HepG2 (cell line): ENCODE measurements around the gene GALNT11. TPM values are rescaled to one million over a fixed set of nuclear protein-coding genes. Genes with fewer than 3 reads are reported as not detected.

Experiments
- ATAC-seq: fragments of 200-7000 bp; cut with Tn5 transposase; 3 replicates; pipeline ENCODE4 v1.9.1; 2020; ENCODE audit warnings: mild to moderate bottlenecking, moderate library complexity
- BruUV-seq: library from RNA; stranded (reverse); fragments of 400-500 nt; replicated peaks from 2 replicates; lab custom pipeline; 2021; lab: Mats Ljungman, UMichigan
- CTCF ChIA-PET: fragments of 300-600 bp; formaldehyde crosslinking; extraction: SDS; loops from one replicate; lab custom pipeline; 2021; ENCODE audit warnings: low total read pairs, inconsistent platforms, low intra/inter-chr PET ratio; lab: Yijun Ruan, JAX
- POLR2A ChIA-PET: fragments of 350-600 bp; sonication (Branson Sonifier 250); formaldehyde crosslinking; loops from one replicate; lab custom pipeline; 2020; ENCODE audit warnings: antibody characterized with exemption, inconsistent platforms; lab: Yijun Ruan, JAX
- DNase-seq: peaks from one replicate; pipeline ENCODE4 v3.0.0-alpha.2; 2015; ENCODE audit warnings: low spot score
- FAIRE-seq: peaks from 3 replicates; lab custom pipeline; 2011; peaks lifted over from hg19 to GRCh38; lab: Jason Lieb, UNC
- H2AFZ ChIP-seq: one replicate; pipeline ENCODE4 v1.6.1; 2011; ENCODE audit warnings: low read length, inconsistent platforms
- H3K27ac ChIP-seq: fragments of 300-600 bp; 3 replicates; pipeline ENCODE4 v1.8.0; 2011; ENCODE audit warnings: mixed run types, mild to moderate bottlenecking, mixed read lengths, low read length, inconsistent platforms; ENCODE audit not compliant: insufficient read depth; ENCODE audit errors: extremely low read length
- H3K27me3 ChIP-seq, 2 experiments: fragments of 200-600 bp in 1 of 2; 2 replicates in 1 of 2; 3 replicates in 1 of 2; pipeline versions ENCODE4 v1.6.0 to v1.8.0; 2011; ENCODE audit warnings: low read length in 2 of 2, mild to moderate bottlenecking in 2 of 2, moderate library complexity in 2 of 2, inconsistent platforms in 1 of 2; ENCODE audit not compliant: insufficient read depth in 2 of 2, control insufficient read depth in 1 of 2
- H3K36me3 ChIP-seq, 2 experiments: fragments of 200-600 bp in 1 of 2; replicated peaks in 1 of 2; 2 replicates in 1 of 2; 3 replicates in 1 of 2; pipeline versions ENCODE4 v1.5.1 to v1.8.0; 2011; ENCODE audit warnings: low read length in 2 of 2, inconsistent platforms in 1 of 2; ENCODE audit not compliant: insufficient read depth in 2 of 2, control insufficient read depth in 1 of 2
- H3K4me1 ChIP-seq: 2 replicates; pipeline ENCODE4 v1.5.1; 2012; ENCODE audit warnings: low read length, inconsistent platforms; ENCODE audit not compliant: insufficient read depth
- H3K4me2 ChIP-seq: 2 replicates; pipeline ENCODE4 v1.6.0; 2011; ENCODE audit warnings: low read depth, low read length, inconsistent platforms
- H3K4me3 ChIP-seq, 3 experiments: fragments of 200-600 bp in 1 of 3; sonication (generic), shearing (Covaris generic) in 1 of 3; replicated peaks in 1 of 3; 2 replicates each; pipeline ENCODE4 v1.5.1; 2011 to 2016; ENCODE audit warnings: low read length in 3 of 3, inconsistent platforms in 2 of 3, low read depth in 2 of 3, mild to moderate bottlenecking in 2 of 3, control low read depth in 1 of 3, mixed read lengths in 1 of 3; ENCODE audit not compliant: insufficient read depth in 1 of 3
- H3K79me2 ChIP-seq: one replicate; pipeline ENCODE4 v1.6.1; 2011; ENCODE audit warnings: low read length, inconsistent platforms; ENCODE audit not compliant: insufficient read depth
- H3K9ac ChIP-seq: 2 replicates; pipeline ENCODE4 v1.6.0; 2011; ENCODE audit warnings: mild to moderate bottlenecking, low read depth, low read length, inconsistent platforms; ENCODE audit not compliant: insufficient read depth
- H3K9me3 ChIP-seq: 2 replicates; pipeline ENCODE4 v1.5.1; 2012; ENCODE audit warnings: mild to moderate bottlenecking, low read length
- H4K20me1 ChIP-seq: 2 replicates; pipeline ENCODE4 v1.6.0; 2011; ENCODE audit warnings: inconsistent platforms, mild to moderate bottlenecking, low read length, moderate library complexity; ENCODE audit not compliant: insufficient read depth
- ARNT2 ChIP-seq: sonication (generic); formaldehyde crosslinking; IDR thresholded peaks from 2 replicates; pipeline ENCODE4 v1.8.0; 2022; ENCODE audit warnings: mild to moderate bottlenecking, low read depth, missing genetic modification reagents, moderate library complexity
- E2F5 ChIP-seq: sonication (generic); formaldehyde crosslinking; conservative IDR thresholded peaks from 2 replicates; pipeline ENCODE4 v1.4.0; 2020; ENCODE audit warnings: missing genetic modification reagents
- POLR2AphosphoS5 ChIP-seq: IDR thresholded peaks from 2 replicates; pipeline ENCODE4 v1.6.1; 2012; ENCODE audit warnings: low read depth, low read length
- USF2 ChIP-seq, 2 experiments: sonication (generic) in 1 of 2; formaldehyde crosslinking in 1 of 2; IDR thresholded peaks; 2 replicates each; pipeline versions ENCODE4 v1.5.1 to v1.6.1; 2011 to 2020; ENCODE audit warnings: borderline replicate concordance in 1 of 2, low read depth in 1 of 2, low read length in 1 of 2, mild to moderate bottlenecking in 1 of 2, missing genetic modification reagents in 1 of 2, moderate library complexity in 1 of 2
- ZC3H13 ChIP-seq: sonication (generic); formaldehyde crosslinking; IDR thresholded peaks from 2 replicates; pipeline ENCODE4 v1.8.1; 2023; ENCODE audit warnings: mild to moderate bottlenecking, missing genetic modification reagents, moderate library complexity
- ZC3H4 ChIP-seq: sonication (generic); formaldehyde crosslinking; IDR thresholded peaks from 2 replicates; pipeline ENCODE4 v1.4.0; 2020; ENCODE audit warnings: missing genetic modification reagents, borderline replicate concordance
- ZFYVE20 ChIP-seq: sonication (generic); formaldehyde crosslinking; IDR thresholded peaks from 2 replicates; pipeline ENCODE4 v1.8.0; 2023; ENCODE audit warnings: low read depth, mild to moderate bottlenecking, moderate library complexity, missing genetic modification reagents, borderline replicate concordance
- ZHX1 ChIP-seq: sonication (generic); formaldehyde crosslinking; IDR thresholded peaks from 2 replicates; pipeline ENCODE4 v1.8.1; 2022; ENCODE audit warnings: low read depth, mild to moderate bottlenecking, missing genetic modification reagents
- ZNF275 ChIP-seq: sonication (generic); formaldehyde crosslinking; IDR thresholded peaks from 2 replicates; pipeline ENCODE4 v1.8.0; 2022; ENCODE audit warnings: missing genetic modification reagents, mild to moderate bottlenecking, inconsistent platforms, borderline replicate concordance
- in situ Hi-C: cut with HindIII; loops from 2 replicates; pipeline ENCODE4 v1.10.0; 2017; ENCODE audit warnings: low pct_unique_long_range_greater_than_20kb; ENCODE audit not compliant: extremely low pct_ligation_motif_present
- intact Hi-C: fragments of 100-400 bp; cut with micrococcal nuclease; formaldehyde crosslinking; loops from one replicate; pipeline ENCODE4 v1.10.0; 2022; ENCODE audit not compliant: unreplicated experiment
- polyA plus RNA-seq, 8 experiments: library from polyadenylated mRNA; depleted of rRNA in 3 of 8; stranded (reverse) in 7 of 8; unstranded in 1 of 8; fragments of >200 nt; fragmentation: Illumina TruSeq in 4 of 8; extraction: Trizol in 4 of 8; gene quantifications; 2 replicates each; pipeline versions ENCODE4 v1.2.1 to v1.2.3, GENCODE V29; 2011 to 2016; ENCODE audit warnings: low read depth in 4 of 8, missing spikeins in 1 of 8, mixed read lengths in 1 of 8; ENCODE audit not compliant: insufficient read depth in 1 of 8
- total RNA-seq, 5 experiments: library from RNA; depleted of rRNA; stranded (reverse); fragments of >200 nt; fragmentation: Illumina TruSeq; extraction: Trizol; gene quantifications; 2 replicates each; pipeline ENCODE4 v1.2.3, GENCODE V29; 2016; ENCODE audit warnings: low read depth in 1 of 5
- TF ChIP-seq, protein P1 (sequence below): sonication (generic); formaldehyde crosslinking; IDR thresholded peaks from 2 replicates; pipeline ENCODE4 v1.4.0; 2020; ENCODE audit warnings: missing genetic modification reagents, borderline replicate concordance
- TF ChIP-seq, protein P2 (sequence below): sonication (generic); formaldehyde crosslinking; IDR thresholded peaks from 2 replicates; pipeline ENCODE4 v1.8.0; 2022; ENCODE audit warnings: missing genetic modification reagents, mild to moderate bottlenecking, moderate library complexity, borderline replicate concordance

The GALNT11 gene
- total and polyA plus RNA-seq, 2 of the 13 experiments (the other 11 are each of a cell fraction or from before 2014, with no cell fraction given): 9.3 to 16.3 TPM

GRCh38 chr7:152046531-152046930 is 21.1 kb downstream of the GALNT11 start:
- intact Hi-C loops (no loop called here), in situ Hi-C loops (no loop called here)
- CTCF ChIA-PET: no interaction called here
- Histone ChIP-seq H3K4me3 (no peak overlapping the region), H3K4me2 (no peak overlapping the region), H3K27me3 (no peaks in the 10 kb centered on the region), H3K79me2 (peaks cover 1% of the 10 kb centered on the region), H2AFZ (no peak overlapping the region), H3K9me3 (no peaks in the 10 kb centered on the region; the same call in 1 of the 2 replicates), H4K20me1 (no peaks in the 10 kb centered on the region), H3K4me1 (no peaks in the 10 kb centered on the region), H3K36me3 (no peaks in the 10 kb centered on the region), H3K9ac (no peak overlapping the region), H3K27ac (no peak overlapping the region)
- no peak for ATAC-seq
- FAIRE-seq: no peak
- POLR2A ChIA-PET: no interaction called here
- no TSS peak for BruUV-seq
- DNase-seq: no peak
- TF ChIP-seq ARNT2 (CRISPR knock-in tag): no peak
- TF ChIP-seq, protein P1, sequence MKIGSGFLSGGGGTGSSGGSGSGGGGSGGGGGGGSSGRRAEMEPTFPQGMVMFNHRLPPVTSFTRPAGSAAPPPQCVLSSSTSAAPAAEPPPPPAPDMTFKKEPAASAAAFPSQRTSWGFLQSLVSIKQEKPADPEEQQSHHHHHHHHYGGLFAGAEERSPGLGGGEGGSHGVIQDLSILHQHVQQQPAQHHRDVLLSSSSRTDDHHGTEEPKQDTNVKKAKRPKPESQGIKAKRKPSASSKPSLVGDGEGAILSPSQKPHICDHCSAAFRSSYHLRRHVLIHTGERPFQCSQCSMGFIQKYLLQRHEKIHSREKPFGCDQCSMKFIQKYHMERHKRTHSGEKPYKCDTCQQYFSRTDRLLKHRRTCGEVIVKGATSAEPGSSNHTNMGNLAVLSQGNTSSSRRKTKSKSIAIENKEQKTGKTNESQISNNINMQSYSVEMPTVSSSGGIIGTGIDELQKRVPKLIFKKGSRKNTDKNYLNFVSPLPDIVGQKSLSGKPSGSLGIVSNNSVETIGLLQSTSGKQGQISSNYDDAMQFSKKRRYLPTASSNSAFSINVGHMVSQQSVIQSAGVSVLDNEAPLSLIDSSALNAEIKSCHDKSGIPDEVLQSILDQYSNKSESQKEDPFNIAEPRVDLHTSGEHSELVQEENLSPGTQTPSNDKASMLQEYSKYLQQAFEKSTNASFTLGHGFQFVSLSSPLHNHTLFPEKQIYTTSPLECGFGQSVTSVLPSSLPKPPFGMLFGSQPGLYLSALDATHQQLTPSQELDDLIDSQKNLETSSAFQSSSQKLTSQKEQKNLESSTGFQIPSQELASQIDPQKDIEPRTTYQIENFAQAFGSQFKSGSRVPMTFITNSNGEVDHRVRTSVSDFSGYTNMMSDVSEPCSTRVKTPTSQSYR: no peak
- no peak for TF ChIP-seq E2F5 (CRISPR knock-in tag)
- no peak for TF ChIP-seq ZNF275 (CRISPR knock-in tag)
- TF ChIP-seq, protein P2, sequence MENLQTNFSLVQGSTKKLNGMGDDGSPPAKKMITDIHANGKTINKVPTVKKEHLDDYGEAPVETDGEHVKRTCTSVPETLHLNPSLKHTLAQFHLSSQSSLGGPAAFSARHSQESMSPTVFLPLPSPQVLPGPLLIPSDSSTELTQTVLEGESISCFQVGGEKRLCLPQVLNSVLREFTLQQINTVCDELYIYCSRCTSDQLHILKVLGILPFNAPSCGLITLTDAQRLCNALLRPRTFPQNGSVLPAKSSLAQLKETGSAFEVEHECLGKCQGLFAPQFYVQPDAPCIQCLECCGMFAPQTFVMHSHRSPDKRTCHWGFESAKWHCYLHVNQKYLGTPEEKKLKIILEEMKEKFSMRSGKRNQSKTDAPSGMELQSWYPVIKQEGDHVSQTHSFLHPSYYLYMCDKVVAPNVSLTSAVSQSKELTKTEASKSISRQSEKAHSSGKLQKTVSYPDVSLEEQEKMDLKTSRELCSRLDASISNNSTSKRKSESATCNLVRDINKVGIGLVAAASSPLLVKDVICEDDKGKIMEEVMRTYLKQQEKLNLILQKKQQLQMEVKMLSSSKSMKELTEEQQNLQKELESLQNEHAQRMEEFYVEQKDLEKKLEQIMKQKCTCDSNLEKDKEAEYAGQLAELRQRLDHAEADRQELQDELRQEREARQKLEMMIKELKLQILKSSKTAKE: no peak
- TF ChIP-seq ZFYVE20 (CRISPR knock-in tag): no peak
- no peak for TF ChIP-seq ZC3H13 (CRISPR knock-in tag)
- no peak for TF ChIP-seq ZC3H4 (CRISPR knock-in tag)
- no peak for TF ChIP-seq USF2 (IDR thresholded peaks at IDR 0.05; ENCODE audit: low read depth, low read length)
- no peak for TF ChIP-seq USF2 (CRISPR knock-in tag; IDR thresholded peaks at IDR 0.05; ENCODE audit: borderline replicate concordance)
- TF ChIP-seq POLR2AphosphoS5: no peak
- TF ChIP-seq ZHX1 (CRISPR knock-in tag): no peak
